Esophagus squamous epithelium (tissue), 4 donors: ENCODE results near the gene HOXA11.

Experiments used
- CTCF ChIP-seq, 6 experiments: fragments of 450-650 bp in 4 of 6; fragments of 200-600 bp in 2 of 6; sonication (generic) in 2 of 6; IDR thresholded peaks; one replicate each; pipeline ENCODE4 v1.5.1; 2016 to 2019; ENCODE audit warnings: antibody characterized with exemption in 6 of 6, mild to moderate bottlenecking in 4 of 6, moderate library complexity in 4 of 6
- POLR2A ChIP-seq, 4 donors: fragments of 450-650 bp; IDR thresholded peaks; one replicate each; pipeline ENCODE4 v1.6.1; 2017; ENCODE audit warnings: antibody characterized with exemption in 4 of 4, mild to moderate bottlenecking in 4 of 4, moderate library complexity in 3 of 4

DNA sequence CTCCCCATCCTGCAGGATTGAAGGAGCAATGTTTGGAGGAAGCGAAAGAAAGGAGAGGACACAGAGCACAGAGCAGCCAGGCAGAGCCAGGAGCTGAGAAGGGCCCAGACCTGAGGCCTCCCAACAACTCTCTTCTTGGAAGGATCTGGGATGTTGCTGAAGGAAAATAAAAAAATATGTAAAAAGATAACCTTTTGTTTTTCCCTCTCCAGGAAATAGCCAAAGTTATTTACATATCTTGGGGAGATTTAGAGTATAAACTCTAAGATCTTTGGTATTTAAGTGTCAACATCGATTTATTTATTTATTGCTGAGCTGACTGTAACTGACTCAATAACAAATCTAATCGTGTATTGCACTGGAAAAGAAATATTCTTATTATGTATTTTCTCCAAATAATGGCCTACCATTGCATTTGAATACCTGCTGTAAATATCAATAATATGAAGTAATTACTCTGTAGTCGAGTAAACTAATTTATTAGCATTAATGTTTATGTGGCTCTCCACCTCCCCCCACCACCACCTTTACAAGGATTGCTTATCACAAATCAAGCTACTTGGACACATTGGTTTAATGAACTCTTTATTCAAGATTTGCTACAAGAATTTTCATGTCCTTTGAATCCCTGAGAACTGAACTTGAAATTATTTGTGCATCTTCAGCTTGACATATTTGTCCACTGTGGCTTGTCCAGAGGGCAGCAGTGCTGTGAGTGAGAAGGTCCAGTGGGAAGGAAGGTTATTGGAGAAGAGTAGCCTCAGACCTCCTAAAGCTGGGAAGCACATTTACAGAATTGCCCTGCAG, 1.8 kb upstream of the HOXA11 start:
- no peak for TF ChIP-seq CTCF (IDR thresholded peaks at IDR 0.05)
- no peak for TF ChIP-seq POLR2A (IDR thresholded peaks at IDR 0.05)
